OCI-LY3 (cell line): ENCODE measurements around the gene HDAC4.

ENCODE experiments used
- EZH2phosphoT487 ChIP-seq: fragments of 200-600 bp; shearing (Covaris generic); IDR thresholded peaks from 2 replicates; pipeline ENCODE4 v1.6.1; 2018; ENCODE audit warnings: antibody characterized with exemption, mixed run types, low read depth
- TF ChIP-seq, protein P1 (sequence below): fragments of 200-600, 300-600 bp; sonication (generic); IDR thresholded peaks from 2 replicates; pipeline ENCODE4 v1.5.1; 2014; ENCODE audit warnings: antibody characterized with exemption, low read length, low read depth

DNA sequence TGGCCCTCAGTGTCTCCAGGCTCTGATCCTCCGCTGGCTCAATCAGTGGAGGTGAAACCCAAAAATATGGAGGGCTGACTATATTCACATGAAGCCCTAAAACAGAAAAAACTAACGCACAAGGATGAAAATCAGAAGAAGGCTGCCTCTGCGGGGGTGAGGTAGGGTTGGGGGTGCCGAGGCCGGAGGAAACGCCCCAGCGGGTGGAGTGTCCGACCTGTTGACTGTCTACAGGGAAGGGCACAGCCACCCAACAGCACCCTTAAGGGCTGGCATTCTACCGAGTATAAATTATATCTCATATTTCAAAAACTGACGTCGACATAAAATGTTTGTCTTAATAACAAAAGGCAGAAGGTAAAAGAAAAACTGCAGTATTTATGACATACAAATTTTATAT is 223.5 kb downstream of the HDAC4 start:
- TF ChIP-seq, protein P1, sequence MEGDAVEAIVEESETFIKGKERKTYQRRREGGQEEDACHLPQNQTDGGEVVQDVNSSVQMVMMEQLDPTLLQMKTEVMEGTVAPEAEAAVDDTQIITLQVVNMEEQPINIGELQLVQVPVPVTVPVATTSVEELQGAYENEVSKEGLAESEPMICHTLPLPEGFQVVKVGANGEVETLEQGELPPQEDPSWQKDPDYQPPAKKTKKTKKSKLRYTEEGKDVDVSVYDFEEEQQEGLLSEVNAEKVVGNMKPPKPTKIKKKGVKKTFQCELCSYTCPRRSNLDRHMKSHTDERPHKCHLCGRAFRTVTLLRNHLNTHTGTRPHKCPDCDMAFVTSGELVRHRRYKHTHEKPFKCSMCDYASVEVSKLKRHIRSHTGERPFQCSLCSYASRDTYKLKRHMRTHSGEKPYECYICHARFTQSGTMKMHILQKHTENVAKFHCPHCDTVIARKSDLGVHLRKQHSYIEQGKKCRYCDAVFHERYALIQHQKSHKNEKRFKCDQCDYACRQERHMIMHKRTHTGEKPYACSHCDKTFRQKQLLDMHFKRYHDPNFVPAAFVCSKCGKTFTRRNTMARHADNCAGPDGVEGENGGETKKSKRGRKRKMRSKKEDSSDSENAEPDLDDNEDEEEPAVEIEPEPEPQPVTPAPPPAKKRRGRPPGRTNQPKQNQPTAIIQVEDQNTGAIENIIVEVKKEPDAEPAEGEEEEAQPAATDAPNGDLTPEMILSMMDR, result no peak
- no peak for TF ChIP-seq EZH2phosphoT487
